CD14-positive monocyte (primary cell): ENCODE data around the gene DUSP6. TPM values are rescaled to one million over a fixed set of nuclear protein-coding genes. Genes with fewer than 3 reads are reported as not detected.
"Not testable (repeated sequence)": the region's sequence is repeated elsewhere in the genome, so short reads cannot be mapped to it uniquely, and the experiment has no call there.

Experiments
- DNase-seq, 3 donors: peaks; one replicate each; pipeline ENCODE4 v3.0.0-alpha.2; 2011 to 2022
- H2AFZ ChIP-seq: 2 replicates; pipeline ENCODE4 v1.6.0; 2012; ENCODE audit warnings: mild to moderate bottlenecking, low read depth, low read length, inconsistent platforms; ENCODE audit not compliant: insufficient read depth, poor library complexity, severe bottlenecking
- H3K27ac ChIP-seq, 2 donors: 1 replicate in 1 of 2; 2 replicates in 1 of 2; pipeline ENCODE4 v1.5.1; 2012 to 2013; ENCODE audit warnings: low read length in 2 of 2, control low read depth in 1 of 2, inconsistent platforms in 1 of 2, low read depth in 1 of 2, mild to moderate bottlenecking in 1 of 2
- H3K27me3 ChIP-seq, 2 donors: one replicate each; pipeline versions ENCODE4 v1.6.0 to v1.6.1; 2011 to 2013; ENCODE audit warnings: low read length in 2 of 2; ENCODE audit not compliant: control insufficient read depth in 2 of 2, insufficient read depth in 2 of 2
- H3K36me3 ChIP-seq, 2 donors: replicated peaks in 1 of 2; 1 replicate in 1 of 2; 2 replicates in 1 of 2; pipeline versions ENCODE4 v1.5.1 to v1.6.1; 2012 to 2013; ENCODE audit warnings: low read length in 2 of 2, control low read depth in 1 of 2, inconsistent platforms in 1 of 2, mild to moderate bottlenecking in 1 of 2; ENCODE audit not compliant: insufficient read depth in 2 of 2, control insufficient read depth in 1 of 2
- H3K4me1 ChIP-seq, 2 donors: 1 replicate in 1 of 2; 2 replicates in 1 of 2; pipeline versions ENCODE4 v1.5.1 to v1.6.1; 2012 to 2013; ENCODE audit warnings: low read length in 2 of 2, control low read depth in 1 of 2, inconsistent platforms in 1 of 2, mild to moderate bottlenecking in 1 of 2, moderate library complexity in 1 of 2; ENCODE audit not compliant: insufficient read depth in 2 of 2, control insufficient read depth in 1 of 2
- H3K4me2 ChIP-seq: replicated peaks from 2 replicates; pipeline ENCODE3; 2012; ENCODE audit warnings: low read length, moderate library complexity, mild to moderate bottlenecking; ENCODE audit not compliant: poor library complexity, severe bottlenecking; ENCODE audit errors: extremely low read depth
- H3K4me3 ChIP-seq, 3 experiments: fragments of 200-600 bp in 1 of 3; sonication (generic) in 1 of 3; replicated peaks in 1 of 3; 1 replicate in 2 of 3; 2 replicates in 1 of 3; pipeline ENCODE4 v1.5.1; 2011 to 2013; ENCODE audit warnings: low read length in 3 of 3, mild to moderate bottlenecking in 3 of 3, control low read depth in 2 of 3, low read depth in 2 of 3, inconsistent platforms in 1 of 3, moderate library complexity in 1 of 3
- H3K79me2 ChIP-seq: 2 replicates; pipeline ENCODE4 v1.6.0; 2012; ENCODE audit warnings: mild to moderate bottlenecking, control low read depth, inconsistent platforms, low read length, moderate library complexity; ENCODE audit not compliant: insufficient read depth
- H3K9ac ChIP-seq: 2 replicates; pipeline ENCODE4 v1.6.0; 2017; ENCODE audit warnings: low read length, mild to moderate bottlenecking; ENCODE audit not compliant: insufficient read depth, poor library complexity, severe bottlenecking
- H3K9me3 ChIP-seq, 2 donors: replicated peaks in 1 of 2; 1 replicate in 1 of 2; 2 replicates in 1 of 2; pipeline versions ENCODE4 v1.5.1 to v1.6.1; 2012 to 2013; ENCODE audit warnings: low read length in 2 of 2, control low read depth in 1 of 2; ENCODE audit not compliant: control insufficient read depth in 1 of 2, insufficient read depth in 1 of 2
- H4K20me1 ChIP-seq: 2 replicates; pipeline ENCODE4 v1.6.0; 2012; ENCODE audit warnings: mild to moderate bottlenecking, low read length, control low read depth, moderate library complexity; ENCODE audit not compliant: insufficient read depth
- H3K27ac Mint-ChIP-seq, 7 donors: one replicate each; pipeline ENCODE4 v1.8.0; 2020; ENCODE audit warnings: mild to moderate bottlenecking in 7 of 7, mixed read lengths in 7 of 7, moderate library complexity in 6 of 7, inconsistent platforms in 2 of 7
- H3K27me3 Mint-ChIP-seq, 3 donors: one replicate each; pipeline ENCODE4 v1.8.0; 2021 to 2022; ENCODE audit warnings: low read depth in 3 of 3, mild to moderate bottlenecking in 3 of 3, mixed read lengths in 3 of 3, moderate library complexity in 3 of 3, inconsistent platforms in 1 of 3
- H3K36me3 Mint-ChIP-seq, 2 donors: one replicate each; pipeline ENCODE4 v1.8.0; 2020; ENCODE audit warnings: mixed read lengths in 2 of 2, inconsistent platforms in 1 of 2, mild to moderate bottlenecking in 1 of 2
- H3K4me1 Mint-ChIP-seq: one replicate; pipeline ENCODE4 v1.8.0; 2020; ENCODE audit warnings: mild to moderate bottlenecking, mixed read lengths
- H3K4me3 Mint-ChIP-seq, 2 donors: one replicate each; pipeline ENCODE4 v1.8.0; 2020; ENCODE audit warnings: mild to moderate bottlenecking in 2 of 2, mixed read lengths in 2 of 2, moderate library complexity in 1 of 2
- H3K9me3 Mint-ChIP-seq, 7 donors: one replicate each; pipeline ENCODE4 v1.8.0; 2020 to 2022; ENCODE audit warnings: mixed read lengths in 7 of 7, mild to moderate bottlenecking in 6 of 7, moderate library complexity in 6 of 7, inconsistent platforms in 2 of 7
- WGBS: methylation state at CpG from one replicate; pipeline ENCODE4 v1.1.5; 2013; ENCODE audit warnings: missing lambda C conversion rate; ENCODE audit not compliant: insufficient coverage; 5-methylcytosine and 5-hydroxymethylcytosine counted together
- intact Hi-C, 2 donors: fragments of 100-400 bp; cut with micrococcal nuclease; formaldehyde crosslinking; loops; one replicate each; pipeline versions ENCODE4 v1.15.0 to v1.15.1; 2023
- polyA plus RNA-seq, 3 donors: library from polyadenylated mRNA; depleted of rRNA in 1 of 3; unstranded in 2 of 3; stranded (reverse) in 1 of 3; fragments of 300-500 nt in 2 of 3; fragments of >200 nt in 1 of 3; fragmentation: Illumina TruSeq in 2 of 3; gene quantifications; 1 replicate in 2 of 3; 2 replicates in 1 of 3; pipeline ENCODE4 v1.2.3, GENCODE V29; 2012 to 2021
- TF ChIP-seq, protein P1 (sequence below): fragments of 200-600 bp; IDR thresholded peaks from one replicate; pipeline ENCODE4 v1.8.0; 2022; ENCODE audit warnings: antibody characterized with exemption, mild to moderate bottlenecking

Gene DUSP6
- polyA plus RNA-seq, 3 donors: 195 to 880 (median 653) TPM

DNA sequence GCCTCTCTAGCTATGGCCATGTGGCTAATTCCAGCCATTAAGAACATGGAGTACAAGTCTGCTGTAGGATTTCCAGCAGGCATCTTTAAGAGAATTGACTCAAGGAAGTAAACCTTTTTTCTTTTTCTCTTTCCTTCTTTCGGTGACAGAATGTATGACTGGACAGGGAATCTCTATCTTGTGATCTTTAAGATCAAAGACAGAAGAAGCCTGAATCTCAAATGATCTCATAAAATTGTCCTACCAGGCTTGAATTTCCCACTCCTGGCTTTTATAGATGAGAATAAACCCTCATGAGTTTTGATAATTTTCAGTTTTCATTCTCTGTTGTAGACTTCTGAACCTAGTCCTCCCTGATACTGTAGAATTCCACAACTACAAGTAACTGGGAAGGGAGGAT lies 11.4 kb downstream of the DUSP6 start:
- WGBS: no CpG with 5 or more reads among the region's 1 CpG

DNA sequence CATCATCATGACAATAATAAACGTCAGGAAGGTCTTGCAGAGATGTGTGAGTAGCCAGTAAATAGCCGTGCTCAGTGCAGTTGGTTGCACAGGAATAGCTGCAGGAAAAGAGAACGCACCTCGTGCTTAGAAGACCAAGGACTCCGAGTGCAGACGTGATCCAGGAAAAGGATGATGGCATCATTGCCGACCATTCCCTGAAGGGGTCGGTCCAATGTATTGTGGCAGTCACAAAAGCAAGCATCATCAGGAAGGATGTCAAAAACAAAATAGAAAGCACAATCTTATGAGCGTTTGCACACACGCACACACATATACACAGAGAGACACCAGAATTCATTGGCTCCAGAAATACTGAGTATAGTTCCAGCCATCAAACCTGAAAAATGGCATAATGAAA lies 12.8 kb downstream of the DUSP6 start:
- H3K27me3 Mint-ChIP-seq: peaks cover 0 to 8% (median 2%) of the 10 kb centered on the region in 3 donors
- intact Hi-C loops: no loop called here
- peaks cover 7 to 8% of the 10 kb centered on the region in 2 donors for H3K36me3 Mint-ChIP-seq
- H3K27ac ChIP-seq: no peak overlapping the region
- H4K20me1 ChIP-seq: no peaks in the 10 kb centered on the region
- H3K4me1 Mint-ChIP-seq: peaks cover 13% of the 10 kb centered on the region
- no peak overlapping the region for H3K4me2 ChIP-seq
- H3K9ac ChIP-seq: no peak overlapping the region
- no peak for DNase-seq
- no peak overlapping the region for H3K27ac Mint-ChIP-seq
- no peak overlapping the region for H2AFZ ChIP-seq
- no peak overlapping the region for H3K4me3 ChIP-seq
- H3K79me2 ChIP-seq: no peaks in the 10 kb centered on the region
- H3K27me3 ChIP-seq: no peaks in the 10 kb centered on the region
- TF ChIP-seq, protein P1, sequence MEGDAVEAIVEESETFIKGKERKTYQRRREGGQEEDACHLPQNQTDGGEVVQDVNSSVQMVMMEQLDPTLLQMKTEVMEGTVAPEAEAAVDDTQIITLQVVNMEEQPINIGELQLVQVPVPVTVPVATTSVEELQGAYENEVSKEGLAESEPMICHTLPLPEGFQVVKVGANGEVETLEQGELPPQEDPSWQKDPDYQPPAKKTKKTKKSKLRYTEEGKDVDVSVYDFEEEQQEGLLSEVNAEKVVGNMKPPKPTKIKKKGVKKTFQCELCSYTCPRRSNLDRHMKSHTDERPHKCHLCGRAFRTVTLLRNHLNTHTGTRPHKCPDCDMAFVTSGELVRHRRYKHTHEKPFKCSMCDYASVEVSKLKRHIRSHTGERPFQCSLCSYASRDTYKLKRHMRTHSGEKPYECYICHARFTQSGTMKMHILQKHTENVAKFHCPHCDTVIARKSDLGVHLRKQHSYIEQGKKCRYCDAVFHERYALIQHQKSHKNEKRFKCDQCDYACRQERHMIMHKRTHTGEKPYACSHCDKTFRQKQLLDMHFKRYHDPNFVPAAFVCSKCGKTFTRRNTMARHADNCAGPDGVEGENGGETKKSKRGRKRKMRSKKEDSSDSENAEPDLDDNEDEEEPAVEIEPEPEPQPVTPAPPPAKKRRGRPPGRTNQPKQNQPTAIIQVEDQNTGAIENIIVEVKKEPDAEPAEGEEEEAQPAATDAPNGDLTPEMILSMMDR: no peak
- no peaks in the 10 kb centered on the region for H3K9me3 ChIP-seq
- no peak overlapping the region for H3K4me3 Mint-ChIP-seq
- WGBS: 95% methylated on average over 8 of the region's 10 CpGs
- H3K9me3 Mint-ChIP-seq: peaks cover 0 to 2% (median 0%) of the 10 kb centered on the region in 7 donors
- no peaks in the 10 kb centered on the region for H3K36me3 ChIP-seq
- H3K4me1 ChIP-seq: peaks cover 11 to 13% of the 10 kb centered on the region in 2 donors

More for the DNA sequence above, 11.4 kb downstream of the DUSP6 start:
- Mint-ChIP-seq H3K9me3 (peaks cover 0 to 2% (median 0%) of the 10 kb centered on the region in 7 donors), H3K27ac (no peak overlapping the region), H3K4me1 (peaks cover 21% of the 10 kb centered on the region), H3K36me3 (peaks cover 8 to 10% of the 10 kb centered on the region in 2 donors), H3K4me3 (no peak overlapping the region), H3K27me3 (peaks cover 0 to 9% (median 2%) of the 10 kb centered on the region in 3 donors)
- H3K27ac ChIP-seq: no peak overlapping the region
- H4K20me1 ChIP-seq: no peaks in the 10 kb centered on the region
- DNase-seq: no peak
- no peaks in the 10 kb centered on the region for H3K27me3 ChIP-seq
- TF ChIP-seq, protein P1: no peak
- no peak overlapping the region for H2AFZ ChIP-seq
- no peak overlapping the region for H3K9ac ChIP-seq
- H3K9me3 ChIP-seq: no peaks in the 10 kb centered on the region
- no peak overlapping the region for H3K4me2 ChIP-seq
- no peak overlapping the region for H3K4me3 ChIP-seq
- peaks cover 18% of the 10 kb centered on the region in 2 donors for H3K4me1 ChIP-seq
- no peaks in the 10 kb centered on the region for H3K36me3 ChIP-seq
- intact Hi-C loops: loop anchor here in 1 of 2 donors (10.0 kb wide), 1 partner anchor 124 kb away; no protein-coding TSS in a partner anchor
- H3K79me2 ChIP-seq: no peaks in the 10 kb centered on the region

DNA sequence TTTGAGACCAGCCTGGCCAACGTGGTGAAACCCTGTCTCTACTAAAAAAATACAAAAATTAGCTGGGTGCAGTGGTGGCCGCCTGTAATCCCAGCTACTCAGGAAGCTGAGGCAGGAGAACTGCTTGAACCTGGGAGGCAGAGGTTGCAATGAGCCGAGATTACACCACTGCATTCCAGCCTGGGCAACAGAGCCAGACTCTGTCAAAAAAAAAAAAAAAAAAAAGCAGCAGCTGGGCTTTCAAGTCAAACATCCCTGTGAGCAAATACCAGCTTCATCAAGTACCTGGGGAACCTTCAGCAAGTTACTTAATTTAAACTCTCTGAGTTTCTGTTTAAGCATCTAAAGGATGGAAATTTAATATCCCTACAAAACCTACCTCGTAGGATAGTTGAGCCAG lies 15.2 kb downstream of the DUSP6 start:
- H3K9ac ChIP-seq, H3K27ac Mint-ChIP-seq, H3K27me3 ChIP-seq, H3K27ac ChIP-seq, H3K4me2 ChIP-seq, intact Hi-C loops, H3K79me2 ChIP-seq, H2AFZ ChIP-seq, H4K20me1 ChIP-seq, H3K27me3 Mint-ChIP-seq, H3K9me3 ChIP-seq, H3K4me3 Mint-ChIP-seq, H3K36me3 Mint-ChIP-seq, H3K36me3 ChIP-seq, DNase-seq, H3K4me3 ChIP-seq, H3K9me3 Mint-ChIP-seq: not testable (repeated sequence)
- 75% methylated on average over 2 of the region's 4 CpGs for WGBS
- H3K4me1 ChIP-seq: peaks cover 27 to 30% of the 10 kb centered on the region in 2 donors
- peaks cover 26% of the 10 kb centered on the region for H3K4me1 Mint-ChIP-seq
